ENCODE data around the gene KCNG4. TPM values are rescaled to one million over a fixed set of nuclear protein-coding genes. Genes with fewer than 3 reads are reported as not detected.

The KCNG4 gene
- total RNA-seq, 2 experiments from 2014 or later, result not detected

DNA sequence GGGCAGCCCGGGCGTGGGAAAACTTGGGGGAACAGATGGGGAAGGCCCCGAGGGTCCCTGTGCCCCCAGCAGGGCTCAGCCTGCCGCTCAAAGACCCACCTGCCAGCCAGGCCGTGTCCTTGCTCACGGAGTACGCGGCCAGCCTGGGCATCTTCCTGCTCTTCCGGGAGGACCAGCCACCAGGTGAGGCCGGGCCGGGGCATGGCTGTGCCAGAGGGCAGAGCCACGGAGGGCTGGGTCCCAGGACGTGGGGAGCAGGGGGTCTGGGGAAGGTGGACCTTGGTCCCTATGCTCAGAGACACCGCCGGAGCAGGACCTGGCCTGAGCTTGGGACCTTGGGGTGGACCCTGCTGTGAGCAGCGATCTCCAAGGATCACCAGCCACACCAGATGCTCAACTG, 48.3 kb downstream of the KCNG4 start:
- DNase-seq (no peak), ATAC-seq (no peak)
- no peak overlapping the region for H3K4me3 Mint-ChIP-seq
- ChIA-PET POLR2A (interaction anchor here (1.0 kb wide), 1 partner anchor 13 kb away, joined by 3 read pairs; no protein-coding TSS in a partner anchor), CTCF (no interaction called here)
- TF ChIP-seq, protein P1, sequence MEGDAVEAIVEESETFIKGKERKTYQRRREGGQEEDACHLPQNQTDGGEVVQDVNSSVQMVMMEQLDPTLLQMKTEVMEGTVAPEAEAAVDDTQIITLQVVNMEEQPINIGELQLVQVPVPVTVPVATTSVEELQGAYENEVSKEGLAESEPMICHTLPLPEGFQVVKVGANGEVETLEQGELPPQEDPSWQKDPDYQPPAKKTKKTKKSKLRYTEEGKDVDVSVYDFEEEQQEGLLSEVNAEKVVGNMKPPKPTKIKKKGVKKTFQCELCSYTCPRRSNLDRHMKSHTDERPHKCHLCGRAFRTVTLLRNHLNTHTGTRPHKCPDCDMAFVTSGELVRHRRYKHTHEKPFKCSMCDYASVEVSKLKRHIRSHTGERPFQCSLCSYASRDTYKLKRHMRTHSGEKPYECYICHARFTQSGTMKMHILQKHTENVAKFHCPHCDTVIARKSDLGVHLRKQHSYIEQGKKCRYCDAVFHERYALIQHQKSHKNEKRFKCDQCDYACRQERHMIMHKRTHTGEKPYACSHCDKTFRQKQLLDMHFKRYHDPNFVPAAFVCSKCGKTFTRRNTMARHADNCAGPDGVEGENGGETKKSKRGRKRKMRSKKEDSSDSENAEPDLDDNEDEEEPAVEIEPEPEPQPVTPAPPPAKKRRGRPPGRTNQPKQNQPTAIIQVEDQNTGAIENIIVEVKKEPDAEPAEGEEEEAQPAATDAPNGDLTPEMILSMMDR (IDR thresholded peaks at IDR 0.05), result no peak
- H3K27ac Mint-ChIP-seq, result no peak overlapping the region
- intact Hi-C loops (cut with micrococcal nuclease), result no loop called here
- H3K4me1 Mint-ChIP-seq (ENCODE audit: low read depth), result peaks cover 16% of the 10 kb centered on the region
- H3K9me3 Mint-ChIP-seq, result no peaks in the 10 kb centered on the region
- H3K27me3 Mint-ChIP-seq, result no peaks in the 10 kb centered on the region
- peaks cover 3% of the 10 kb centered on the region for H3K36me3 Mint-ChIP-seq (ENCODE audit: low read depth)

- ChIA-PET POLR2A (interaction anchor here (1.0 kb wide), 1 partner anchor 13 kb away, joined by 3 read pairs; no protein-coding TSS in a partner anchor), CTCF (interaction anchor here (1.0 to 7.8 kb wide), 2 partner anchors 16 to 103 kb away, joined by 4 to 102 read pairs; no protein-coding TSS in a partner anchor)
- Mint-ChIP-seq H3K4me1 (ENCODE audit: low read depth) (peaks cover 16% of the 10 kb centered on the region), H3K9me3 (no peaks in the 10 kb centered on the region), H3K4me3 (no peak within 1 kb of the TSS), H3K36me3 (ENCODE audit: low read depth) (peaks cover 3% of the 10 kb centered on the region), H3K27ac (no peak within 1 kb of the TSS), H3K27me3 (no peaks in the 10 kb centered on the region)
- ATAC-seq (no peak), DNase-seq (peak; percentile 20)
- intact Hi-C loops (cut with micrococcal nuclease), result no loop called here
- TF ChIP-seq, protein P1 (IDR thresholded peaks at IDR 0.05), result no peak
Measured at GRCh38 chr16:84190731-84191388, 49.0 kb downstream of the KCNG4 start, which contains the start of gene ADAD2. TSS of gene ADAD2 (plus strand) at chr16:84191157. CDS start at chr16:84191231, 74 bp downstream.

DNA sequence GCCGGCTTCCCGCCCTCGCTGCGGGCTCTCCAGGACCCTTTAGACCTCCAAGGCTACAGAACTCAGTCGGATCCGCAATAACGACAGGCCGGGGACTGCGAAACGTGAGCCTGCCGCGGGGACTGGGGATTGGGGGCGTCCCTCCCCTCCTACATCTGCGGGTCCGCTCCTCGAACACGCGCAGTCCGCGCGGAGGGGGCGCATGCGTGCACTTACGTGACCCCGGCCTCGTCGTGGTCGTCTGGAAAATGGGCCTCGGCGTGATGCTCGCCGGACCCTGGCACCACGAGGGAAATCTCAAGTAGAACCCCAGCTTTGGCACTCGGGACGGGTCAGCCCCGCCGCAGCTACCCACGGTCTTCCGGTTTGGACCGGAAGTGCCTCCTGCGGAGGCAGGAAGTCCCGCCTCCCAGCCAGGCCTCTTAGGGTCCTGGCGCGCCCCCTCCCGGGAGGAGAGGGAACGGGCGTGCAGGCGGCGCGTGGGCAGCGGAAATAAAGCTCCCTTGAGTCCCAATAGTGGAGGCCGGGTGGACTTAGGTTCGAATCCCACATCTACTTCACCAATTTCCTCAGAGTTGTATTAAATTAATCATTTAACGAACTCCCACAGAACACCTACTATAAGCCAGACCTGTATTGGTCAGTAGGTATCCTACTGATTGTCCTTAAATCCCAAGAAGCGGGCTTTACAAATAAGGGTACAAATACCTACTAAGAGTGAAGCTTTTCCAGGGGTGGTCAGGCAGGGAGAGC, 53.0 kb downstream of the KCNG4 start, which contains the start of gene TAF1C:
TAF1C (minus strand) TSS at position 373 of the 753 bp plus-strand sequence. CDS start 2,069 bp downstream, outside the sequence.
- intact Hi-C loops (cut with micrococcal nuclease), result loop anchor here (5.0 kb wide), 1 partner anchor 100 kb away; no protein-coding TSS in a partner anchor
- peaks cover 19% of the 10 kb centered on the region for H3K36me3 Mint-ChIP-seq (ENCODE audit: low read depth)
- no peaks in the 10 kb centered on the region for H3K9me3 Mint-ChIP-seq
- TF ChIP-seq, protein P1 (IDR thresholded peaks at IDR 0.05), result peak; percentile 86
- peak within 1 kb of the TSS; percentile 94 for H3K4me3 Mint-ChIP-seq
- H3K27me3 Mint-ChIP-seq, result no peaks in the 10 kb centered on the region
- peaks cover 14% of the 10 kb centered on the region for H3K4me1 Mint-ChIP-seq (ENCODE audit: low read depth)
- ChIA-PET POLR2A (interaction anchor here (1.2 to 2.5 kb wide), 2 partner anchors 71 to 98 kb away, joined by 4 to 10 read pairs; partner anchors contain the start of gene MBTPS1), CTCF (interaction anchor here (0.6 to 7.8 kb wide), 38 partner anchors 10 to 378 kb away, joined by 3 to 102 read pairs (median 4); partner anchors contain the start of genes DNAAF1, HSDL1, MBTPS1 and OSGIN1)
- peak within 1 kb of the TSS; percentile 95 for H3K27ac Mint-ChIP-seq
- peak; percentile 98 for ATAC-seq
- peak; percentile 97 for DNase-seq

DNA sequence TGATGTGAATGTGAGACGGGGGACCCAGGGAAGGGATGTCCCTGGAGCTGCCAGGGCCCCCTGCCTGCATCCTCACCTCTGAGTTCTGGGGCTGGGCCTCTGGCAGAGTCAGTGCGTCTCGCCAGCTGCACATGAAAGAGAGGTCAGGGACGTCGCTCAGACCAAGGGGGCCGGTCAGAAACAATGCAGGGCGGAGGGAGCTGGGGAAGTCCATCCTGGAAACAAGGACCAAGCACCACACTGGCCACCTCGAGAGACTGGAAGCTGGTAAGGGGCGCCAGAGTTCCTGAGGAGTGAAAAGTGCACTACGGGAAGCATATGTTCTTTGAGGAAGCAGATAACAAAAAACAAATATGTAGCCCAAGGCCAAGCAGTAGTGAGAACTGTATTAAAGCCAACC, 55.0 kb downstream of the KCNG4 start:
- H3K36me3 Mint-ChIP-seq (ENCODE audit: low read depth), result peaks cover 22% of the 10 kb centered on the region
- intact Hi-C loops (cut with micrococcal nuclease), result loop anchor here (5.0 kb wide), 1 partner anchor 97 kb away; no protein-coding TSS in a partner anchor
- ChIA-PET CTCF (interaction anchor here (4.5 to 7.8 kb wide), 2 partner anchors 8 to 97 kb away, joined by 54 to 102 read pairs; no protein-coding TSS in a partner anchor), POLR2A (no interaction called here)
- no peak for ATAC-seq
- TF ChIP-seq, protein P1 (IDR thresholded peaks at IDR 0.05), result no peak
- no peaks in the 10 kb centered on the region for H3K9me3 Mint-ChIP-seq
- DNase-seq, result no peak
- H3K27me3 Mint-ChIP-seq, result no peaks in the 10 kb centered on the region
- H3K4me3 Mint-ChIP-seq, result peak overlapping the region; percentile 94
- H3K4me1 Mint-ChIP-seq (ENCODE audit: low read depth), result peaks cover 14% of the 10 kb centered on the region
- no peak overlapping the region for H3K27ac Mint-ChIP-seq
